GM18511 (cell line): ENCODE results near the gene LASP1NB.
"Not testable (repeated sequence)": the region's sequence is repeated elsewhere in the genome, so short reads cannot be mapped to it uniquely, and the experiment has no call there.

Source experiments
- ATAC-seq: cut with Tn5 transposase; IDR thresholded peaks from one replicate; pipeline ENCODE4 v1.9.1; 2021; ENCODE audit warnings: mild to moderate bottlenecking, moderate library complexity; ENCODE audit not compliant: unreplicated experiment

LASP1NB gene

GRCh38 chr17:38916771-38917170 lies 8.6 kb upstream of the LASP1NB start:
- ATAC-seq: no peak

GRCh38 chr17:38917259-38917658 lies 8.2 kb upstream of the LASP1NB start:
- ATAC-seq: no peak

GRCh38 chr17:38918129-38918913 lies 7.1 kb upstream of the LASP1NB start:
- ATAC-seq: no peak

- no peak for ATAC-seq
Measured at GRCh38 chr17:38918916-38919315, 6.5 kb upstream of the LASP1NB start.

- ATAC-seq: no peak
Measured at GRCh38 chr17:38919316-38920078, 5.9 kb upstream of the LASP1NB start.

GRCh38 chr17:38920374-38921291 lies 4.8 kb upstream of the LASP1NB start:
- no peak for ATAC-seq

- no peak for ATAC-seq
Measured at GRCh38 chr17:38921756-38922411, 3.5 kb upstream of the LASP1NB start.

GRCh38 chr17:38922538-38923297 lies 2.7 kb upstream of the LASP1NB start:
- no peak for ATAC-seq

GRCh38 chr17:38926293-38927070 lies 1.1 kb downstream of the LASP1NB start:
- no peak for ATAC-seq

GRCh38 chr17:38930782-38931181 lies 5.4 kb downstream of the LASP1NB start:
- ATAC-seq: not testable (repeated sequence)

- not testable (repeated sequence) for ATAC-seq
Measured at GRCh38 chr17:38933962-38934361, 8.5 kb downstream of the LASP1NB start.

- ATAC-seq: no peak
Measured at GRCh38 chr17:38939987-38940386, 14.6 kb downstream of the LASP1NB start.

- ATAC-seq: no peak
Measured at GRCh38 chr17:38940404-38940803, 15.0 kb downstream of the LASP1NB start.

GRCh38 chr17:38942696-38943334 lies 17.4 kb downstream of the LASP1NB start:
- ATAC-seq: no peak

GRCh38 chr17:38943607-38944006 lies 18.2 kb downstream of the LASP1NB start:
- no peak for ATAC-seq

GRCh38 chr17:38947189-38947588 lies 21.8 kb downstream of the LASP1NB start:
- no peak for ATAC-seq

- ATAC-seq: not testable (repeated sequence)
Measured at GRCh38 chr17:38953800-38954199, 28.4 kb downstream of the LASP1NB start.

- ATAC-seq: no peak
Measured at GRCh38 chr17:38958326-38958725, 32.9 kb downstream of the LASP1NB start.

- ATAC-seq: no peak
Measured at GRCh38 chr17:38958756-38959155, 33.3 kb downstream of the LASP1NB start.
